HG03060 (cell line): Measurements from ENCODE around the gene CPNE5.

Experiments used
- ATAC-seq: cut with Tn5 transposase; IDR thresholded peaks from one replicate; pipeline ENCODE4 v1.9.1; 2021; ENCODE audit warnings: low read depth, moderate number of reproducible peaks; ENCODE audit not compliant: unreplicated experiment

CPNE5 gene

DNA sequence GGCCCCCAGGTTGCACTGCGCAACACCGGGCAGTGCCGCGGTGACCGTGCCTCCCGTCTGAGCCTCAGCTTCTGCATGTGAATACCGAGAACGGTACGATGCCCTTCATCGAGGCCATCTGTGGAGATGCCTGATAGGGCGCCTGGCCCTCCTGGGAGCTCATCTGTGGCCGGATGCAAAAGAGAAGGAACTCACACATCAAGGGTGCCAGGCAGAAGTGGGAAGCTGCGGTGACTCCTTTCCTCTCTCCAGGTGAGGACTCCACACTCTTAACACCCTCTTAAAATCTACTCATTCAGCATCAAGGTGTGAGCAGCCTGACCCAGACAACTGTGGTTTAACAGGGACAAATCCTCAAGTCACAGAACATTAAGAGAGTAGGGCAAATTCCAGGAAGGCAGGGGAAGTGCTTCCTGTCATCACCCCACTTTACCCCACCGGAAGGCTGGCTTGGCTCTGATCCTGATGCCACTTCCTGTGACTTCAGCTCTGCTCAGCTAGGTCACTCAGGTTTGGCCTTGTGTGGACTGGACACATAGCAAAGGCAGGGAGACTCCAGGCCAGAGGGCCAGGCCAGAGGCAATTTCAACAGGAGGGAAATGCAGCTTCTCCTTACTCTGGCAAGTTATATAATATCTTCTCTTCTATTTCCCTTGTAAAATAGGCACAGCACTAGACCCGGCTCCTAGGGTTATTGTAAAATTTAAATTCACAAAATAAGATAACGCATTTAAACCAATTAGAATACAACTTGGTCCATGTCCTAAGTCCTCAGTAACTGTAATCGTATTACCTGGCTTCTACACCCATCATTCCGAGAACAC, 69.4 kb downstream of the CPNE5 start:
- ATAC-seq: no peak

DNA sequence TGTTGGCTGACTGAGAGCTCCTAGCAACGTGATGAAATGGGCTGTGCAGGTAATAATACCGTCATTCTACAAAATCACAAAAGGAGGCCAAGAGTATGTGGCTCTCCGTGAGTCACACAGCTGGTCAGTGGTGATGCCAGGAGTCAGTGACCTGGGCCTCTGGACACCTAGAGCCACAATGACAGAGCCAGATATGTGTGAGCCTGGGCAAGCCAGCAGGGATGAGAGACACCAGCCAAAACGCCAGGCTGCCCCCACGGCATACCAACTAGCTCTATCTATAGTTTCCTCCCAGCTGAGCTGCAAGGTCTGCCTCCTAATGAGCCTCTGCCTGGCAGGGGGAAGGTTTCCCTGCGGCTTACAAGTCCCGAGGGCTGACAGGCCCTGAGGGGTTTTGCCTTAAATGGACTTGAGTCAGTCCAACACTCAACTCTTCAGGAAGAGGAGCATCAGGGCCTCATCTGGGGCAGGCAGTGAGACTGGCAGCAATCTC, 70.0 kb downstream of the CPNE5 start:
- no peak for ATAC-seq

DNA sequence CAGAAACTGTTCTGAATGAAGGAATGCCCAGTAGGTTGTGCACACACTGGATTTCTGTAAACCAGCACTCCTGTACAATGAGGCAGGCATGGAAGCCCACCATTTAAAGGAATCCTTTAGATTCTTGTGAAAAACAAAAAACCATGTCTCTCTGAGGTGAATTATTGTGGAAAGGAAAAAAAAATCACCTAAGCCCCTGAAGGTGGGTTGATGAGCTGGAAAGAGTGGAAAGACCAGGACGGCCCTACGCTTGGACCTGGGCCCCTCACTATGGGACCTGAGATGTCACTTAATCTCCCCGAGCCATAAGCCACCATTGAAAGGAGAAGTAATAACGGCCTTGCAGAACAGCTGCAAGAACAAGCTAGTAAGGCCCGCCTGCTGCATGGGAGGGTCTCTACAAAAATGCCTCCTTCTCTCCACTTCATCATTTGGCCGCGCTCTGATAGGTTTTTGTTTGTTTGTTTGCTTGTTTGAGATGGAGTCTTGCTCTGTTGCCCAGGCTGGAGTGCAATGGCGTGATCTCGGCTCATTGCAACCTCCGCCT, 72.8 kb downstream of the CPNE5 start:
- ATAC-seq: no peak

DNA sequence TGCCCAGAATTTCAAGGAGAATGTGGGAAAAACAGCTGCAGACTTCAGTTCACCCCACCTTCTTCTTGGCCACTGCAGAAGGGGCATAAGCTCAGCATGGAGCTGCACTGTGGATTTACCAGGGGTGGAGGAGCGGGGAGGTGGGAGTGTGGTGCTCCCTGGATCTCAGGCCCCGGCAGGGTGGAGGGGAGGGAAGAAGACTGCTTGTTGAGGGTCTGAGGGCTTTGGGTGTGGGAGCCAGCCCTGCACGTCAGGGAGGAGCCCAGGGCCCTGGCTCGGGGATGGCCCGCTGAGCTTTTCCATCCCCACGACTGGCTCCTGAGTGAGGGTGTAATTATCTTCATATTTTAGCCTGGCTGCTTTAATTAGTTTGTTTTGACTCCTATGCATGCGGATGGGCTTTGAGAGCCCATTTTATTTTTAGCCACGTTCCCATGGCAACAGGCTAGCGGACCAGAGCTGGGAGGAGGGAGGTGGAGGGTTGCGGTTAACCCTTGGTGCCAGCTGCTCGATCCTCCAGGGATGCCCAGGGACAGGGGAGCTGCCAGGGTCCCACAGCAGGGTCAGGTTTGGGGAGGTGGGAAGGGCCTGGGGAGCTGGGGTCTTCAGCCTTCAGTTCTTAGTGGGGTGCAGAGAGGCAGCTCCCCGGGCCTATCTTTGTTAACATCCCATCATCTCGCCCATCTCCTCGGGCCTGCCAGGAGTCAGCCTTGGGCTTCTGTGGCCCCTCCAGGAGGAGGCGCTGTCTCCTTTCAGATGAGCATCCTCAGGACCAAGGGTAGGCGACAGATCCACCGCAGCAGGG, 73.4 kb downstream of the CPNE5 start:
- ATAC-seq: no peak

DNA sequence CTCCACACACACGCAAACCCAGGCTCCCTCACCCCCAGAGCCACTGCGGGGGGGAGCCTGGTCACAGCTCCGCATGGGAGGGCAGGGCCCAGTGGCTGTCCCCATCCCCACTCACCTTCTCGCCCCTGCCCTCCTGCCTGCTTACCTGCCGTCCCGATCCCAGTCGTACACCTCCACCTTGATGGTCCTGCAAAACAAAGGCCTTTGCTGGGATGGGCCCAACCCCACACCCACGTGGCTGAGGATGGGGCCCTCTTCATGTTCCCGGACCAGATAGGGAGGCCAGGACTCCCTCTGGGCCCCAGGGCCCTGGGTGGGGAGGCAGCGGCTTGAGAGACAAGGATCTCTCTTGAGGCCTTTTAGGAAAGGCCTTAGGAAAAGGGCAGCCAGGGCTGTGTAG, 74.1 kb downstream of the CPNE5 start:
- no peak for ATAC-seq

DNA sequence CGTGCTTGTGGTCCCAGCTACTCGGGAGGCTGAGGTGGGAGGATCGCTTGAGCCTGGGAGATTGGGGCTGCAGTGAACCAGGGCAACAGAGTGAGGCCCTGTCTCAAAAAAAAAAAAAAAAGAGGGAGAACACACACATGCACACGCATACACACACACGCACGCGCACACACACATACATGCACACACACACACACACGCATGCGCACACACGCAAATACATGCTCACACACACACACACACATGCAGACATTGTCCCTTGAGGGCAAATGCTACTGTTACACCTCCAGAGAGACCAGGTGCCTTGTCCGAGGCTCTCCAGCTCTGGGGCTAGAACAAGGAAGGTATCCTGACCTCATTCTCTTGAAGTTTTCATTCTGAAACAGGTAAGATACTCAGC, 77.1 kb downstream of the CPNE5 start:
- no peak for ATAC-seq

DNA sequence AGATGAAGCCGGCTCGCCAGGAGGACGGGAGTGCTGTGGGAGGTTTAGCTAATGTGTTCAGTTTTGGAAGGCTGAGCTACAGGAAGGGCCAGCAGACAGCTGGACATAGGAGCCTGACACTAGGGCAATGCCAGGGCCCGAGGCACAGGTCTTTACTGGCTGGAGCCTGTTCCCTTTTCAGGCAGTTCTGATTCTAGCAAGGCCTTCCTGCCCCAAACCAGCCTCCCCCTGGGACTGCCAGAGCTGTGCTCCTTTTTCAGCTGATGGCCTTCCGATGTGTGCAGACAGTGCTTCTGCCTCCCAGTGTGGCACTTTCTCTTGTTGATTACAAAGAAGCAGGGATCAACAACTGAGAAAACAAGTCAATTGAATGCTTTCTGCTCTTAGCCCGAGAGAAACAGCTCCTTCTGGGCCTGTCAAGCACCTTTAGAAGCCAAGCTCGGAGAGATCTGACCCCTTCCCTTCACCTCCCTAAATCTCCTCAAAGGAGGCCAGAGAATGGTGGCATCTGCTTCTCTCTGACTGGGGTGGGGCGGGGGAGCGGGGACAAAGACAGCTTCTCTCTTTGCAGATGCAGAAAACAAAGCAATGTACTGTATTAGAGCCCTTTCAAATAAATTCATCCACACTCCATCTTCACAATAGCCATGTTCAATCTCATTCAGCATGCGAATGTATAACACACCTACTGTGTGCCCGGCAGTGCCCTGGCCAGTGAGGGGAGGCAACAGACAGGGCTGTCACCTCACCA, 78.4 kb downstream of the CPNE5 start:
- ATAC-seq: no peak

DNA sequence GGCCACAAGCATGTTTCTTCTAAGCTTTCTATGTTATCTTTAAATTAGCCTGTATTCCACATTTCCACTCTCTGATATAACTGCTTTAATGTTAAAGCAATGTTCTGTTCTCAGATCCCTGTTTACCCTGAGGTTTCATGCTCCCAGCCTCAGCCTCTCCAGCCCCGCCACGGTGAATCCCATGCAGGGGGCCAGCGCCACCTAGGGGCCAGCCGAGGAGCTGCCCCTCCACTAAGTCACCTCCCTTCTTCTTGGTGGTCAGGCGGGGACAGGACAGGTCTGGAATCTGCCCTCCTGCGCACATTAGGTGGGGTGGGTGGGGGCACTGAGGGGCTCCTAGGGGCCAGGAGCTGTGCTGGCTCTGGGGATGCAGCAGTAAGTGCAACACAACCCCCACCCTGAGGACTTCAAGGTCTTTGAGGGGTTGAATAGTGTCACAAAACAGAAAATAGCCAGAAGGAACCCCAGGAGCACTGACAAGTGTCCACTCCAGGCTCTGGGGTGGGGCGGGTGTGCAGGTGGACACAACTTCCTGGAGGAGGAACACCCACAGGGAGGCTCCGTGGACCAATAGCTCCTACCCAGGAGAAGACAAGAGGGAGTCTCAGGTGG, 80.0 kb downstream of the CPNE5 start:
- ATAC-seq: no peak

DNA sequence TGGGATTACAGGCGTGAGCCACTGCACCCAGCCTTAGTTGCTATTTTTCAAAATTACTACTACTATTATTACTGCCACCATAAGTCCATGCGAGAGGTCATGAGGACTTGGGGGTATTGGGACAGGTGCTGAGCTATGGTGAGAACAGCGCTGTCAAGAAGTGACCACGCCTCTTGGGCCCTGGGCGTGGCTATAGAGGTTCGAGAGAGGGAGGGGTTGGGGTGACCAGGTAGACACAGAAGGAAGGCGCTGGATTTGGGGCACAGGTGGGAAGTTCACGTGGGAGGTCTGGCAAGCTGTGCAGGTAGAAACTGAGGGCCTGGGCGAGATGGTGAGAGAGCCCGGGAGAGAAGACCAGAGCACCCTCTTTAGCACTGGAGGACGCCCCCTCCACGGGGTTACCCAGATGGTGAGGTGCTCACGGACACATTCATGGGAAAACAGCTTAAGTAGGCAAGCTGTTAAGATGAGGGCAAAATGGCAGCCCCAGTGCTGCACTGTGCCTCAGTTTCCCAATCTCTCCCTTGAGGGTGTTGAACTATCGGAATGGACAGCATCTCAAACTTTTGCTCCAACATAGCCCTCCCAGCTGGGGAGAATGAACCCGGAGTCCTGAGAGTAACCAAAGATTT, 80.6 kb downstream of the CPNE5 start:
- no peak for ATAC-seq

DNA sequence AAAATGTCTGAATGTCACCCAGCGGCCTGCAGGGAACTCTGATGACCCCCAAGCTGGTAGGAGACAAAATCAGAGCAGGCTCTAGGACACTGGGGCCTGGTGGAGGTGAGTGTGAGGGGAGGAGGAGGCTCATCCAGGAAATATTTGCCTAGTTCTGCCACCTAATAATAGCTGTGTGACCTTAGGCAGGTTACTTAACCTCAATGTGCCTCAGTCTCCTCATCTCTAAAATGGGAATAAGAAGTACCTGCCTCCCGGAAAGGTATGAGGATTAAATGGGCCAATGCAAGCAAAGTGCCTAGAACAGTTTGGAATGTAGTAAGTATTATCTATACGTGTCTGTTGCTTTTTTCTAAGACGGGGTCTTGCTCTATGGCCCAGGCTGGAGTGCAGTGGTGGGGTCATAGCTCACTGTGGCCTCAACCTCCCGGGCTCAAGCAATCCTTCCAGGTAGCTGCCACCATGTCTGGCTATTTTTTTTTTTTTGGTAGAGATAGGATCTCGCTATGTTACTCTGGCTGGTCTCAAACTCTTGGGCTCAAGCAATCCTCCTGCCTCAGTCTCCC, 81.2 kb downstream of the CPNE5 start:
- no peak for ATAC-seq

DNA sequence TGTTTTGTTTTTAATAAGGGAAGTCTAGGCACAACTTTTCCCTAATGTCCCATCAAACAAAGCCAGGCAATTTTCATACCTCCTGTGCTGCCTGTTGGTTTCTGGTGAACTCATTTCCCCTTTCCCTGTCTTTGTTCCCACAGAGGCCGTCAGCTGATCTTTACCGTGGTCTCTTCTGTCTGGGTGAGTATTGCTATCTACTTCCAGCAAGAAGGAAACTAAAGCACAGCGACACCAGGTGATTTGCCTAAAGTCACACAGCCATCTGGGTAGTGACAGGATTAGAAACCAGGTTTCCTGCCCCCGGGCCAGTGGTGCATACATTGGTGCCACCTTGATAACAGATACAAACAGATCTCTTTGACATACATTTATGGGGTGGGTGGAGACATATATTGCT, 82.0 kb downstream of the CPNE5 start:
- ATAC-seq: no peak

DNA sequence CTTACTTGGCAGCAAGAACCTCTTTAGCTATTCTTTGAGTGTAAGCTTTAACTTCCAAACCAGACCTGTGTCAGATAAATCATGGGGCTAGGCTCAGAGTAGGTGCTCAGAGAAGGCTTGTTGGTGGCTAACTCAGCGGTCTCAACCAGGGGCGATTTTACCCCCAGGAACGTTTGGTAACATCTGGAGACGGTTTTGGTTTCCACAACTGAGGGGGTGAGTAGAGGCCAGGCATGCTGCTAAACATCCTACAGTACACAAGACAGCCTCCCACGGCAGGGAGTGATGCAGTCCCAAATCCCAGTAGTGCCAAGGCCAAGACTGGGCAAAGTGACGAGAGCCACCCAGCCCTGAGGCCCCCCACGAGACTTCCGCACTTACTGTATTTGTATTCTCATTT, 82.5 kb downstream of the CPNE5 start:
- ATAC-seq: no peak

DNA sequence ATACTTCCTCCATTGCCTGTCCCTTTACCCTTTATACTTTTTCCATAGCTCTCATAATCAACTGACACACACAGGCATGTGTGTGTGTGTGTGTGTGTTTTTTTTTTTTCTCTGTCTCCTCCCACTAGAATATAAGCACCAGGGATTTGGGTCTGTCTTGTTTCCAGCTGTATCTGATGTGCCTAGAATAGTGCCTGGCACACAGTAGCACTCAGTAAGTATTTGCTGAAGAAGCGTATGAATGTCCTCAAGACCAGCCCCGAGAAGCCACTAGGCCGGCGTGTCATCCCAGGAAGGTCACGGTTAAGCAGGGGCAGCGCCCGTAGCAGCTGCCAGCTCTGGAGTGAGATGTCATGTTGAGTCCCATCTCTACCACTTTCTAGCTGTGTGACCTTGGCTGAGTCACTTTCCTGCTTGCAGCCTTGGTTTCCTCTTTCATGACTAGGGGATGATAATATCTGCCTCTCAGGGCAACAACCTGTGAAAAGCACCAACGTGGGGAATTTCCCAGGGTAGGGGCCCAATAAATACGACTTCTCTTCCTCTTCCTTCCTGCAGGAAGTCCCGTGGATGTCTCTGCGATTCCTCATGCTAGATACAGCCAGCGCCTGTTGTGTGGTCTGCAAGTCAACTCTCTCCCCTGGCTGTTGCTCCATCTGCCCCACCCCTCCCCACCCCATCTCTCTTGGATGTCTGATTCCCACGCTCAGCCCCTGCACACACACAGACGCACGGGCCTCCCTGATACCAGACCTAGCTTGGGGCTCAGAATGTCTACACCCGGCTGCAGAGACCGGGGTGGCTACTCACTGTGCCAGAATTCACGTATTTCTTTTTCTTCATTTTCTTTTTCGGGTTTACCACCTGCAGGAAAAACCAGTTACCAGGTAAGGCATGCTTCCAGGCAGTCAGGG, 83.6 kb downstream of the CPNE5 start:
- peak; percentile 37 for ATAC-seq

DNA sequence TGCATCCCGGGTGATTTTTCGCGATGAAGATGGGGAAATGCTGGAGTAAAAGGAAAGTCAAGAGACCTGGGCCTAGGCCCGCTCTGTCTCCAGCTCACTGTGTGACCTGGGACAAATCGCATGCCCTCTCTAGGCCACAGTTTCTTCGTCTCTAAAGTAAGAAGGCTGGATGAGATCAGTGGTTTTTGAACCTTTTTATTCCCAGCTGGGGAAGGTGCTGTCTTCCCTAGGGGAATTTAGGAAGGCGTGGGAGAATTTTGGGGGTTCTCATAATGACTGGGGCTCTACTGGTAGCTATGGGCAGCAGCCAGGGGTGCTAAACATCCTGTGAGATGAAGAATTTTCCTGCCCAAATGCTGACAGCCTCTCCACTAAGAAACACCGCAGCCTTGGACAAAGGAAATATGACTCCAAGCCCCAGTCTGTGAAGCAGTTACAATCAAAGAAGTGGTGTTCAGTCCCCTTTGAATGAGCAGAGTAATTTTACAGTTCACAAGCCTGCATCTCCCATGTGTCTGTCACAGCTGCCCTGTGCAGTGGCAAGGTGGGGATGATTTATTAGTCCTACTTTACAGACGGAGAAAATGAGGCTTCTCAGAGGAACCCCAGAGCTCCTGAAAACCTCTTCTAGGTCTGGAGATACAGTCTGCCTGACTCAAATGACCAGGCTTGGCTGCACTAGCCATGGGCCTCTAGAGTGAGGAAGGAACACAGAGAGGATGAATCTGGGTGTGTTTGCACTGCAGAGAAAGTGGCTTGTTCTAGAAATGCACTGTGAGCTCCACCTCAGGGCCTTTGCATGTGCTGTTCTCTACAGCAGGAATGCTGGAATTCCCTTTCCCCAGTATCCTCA, 84.4 kb downstream of the CPNE5 start:
- no peak for ATAC-seq

DNA sequence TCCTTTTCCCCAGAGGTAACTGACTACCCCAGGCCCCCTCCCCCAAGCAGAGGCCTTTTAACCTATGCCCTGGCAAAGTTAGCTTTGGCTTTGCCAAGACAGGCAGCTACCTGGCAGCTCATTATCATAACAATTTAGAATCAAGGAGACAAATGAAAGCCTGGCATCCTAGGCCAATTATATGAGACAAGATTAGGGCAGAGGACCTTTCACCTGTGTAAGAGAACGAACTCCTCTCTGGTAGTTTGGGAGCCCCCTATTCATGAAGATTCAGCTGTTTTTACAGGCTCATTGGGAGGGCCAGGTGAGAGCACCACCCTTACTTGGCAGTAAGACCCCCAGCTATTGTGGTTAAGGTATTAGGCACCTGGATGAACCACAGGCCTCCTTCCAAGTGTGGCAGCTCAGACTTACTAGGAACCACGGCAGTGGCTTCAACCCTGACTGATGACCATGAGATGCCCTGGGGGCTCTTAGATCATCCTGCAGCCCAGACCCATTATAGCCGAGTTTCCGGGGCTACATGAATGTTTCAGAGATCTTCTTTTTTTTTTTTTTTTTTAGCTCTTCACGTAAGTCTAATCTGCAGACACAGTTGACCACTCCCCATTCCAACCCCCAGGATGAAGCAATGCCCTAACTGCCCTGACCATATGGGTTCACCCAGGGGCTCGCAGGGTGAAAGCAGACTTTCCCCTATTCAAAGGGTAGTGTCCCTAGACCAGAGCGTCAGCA, 85.4 kb downstream of the CPNE5 start:
- no peak for ATAC-seq

DNA sequence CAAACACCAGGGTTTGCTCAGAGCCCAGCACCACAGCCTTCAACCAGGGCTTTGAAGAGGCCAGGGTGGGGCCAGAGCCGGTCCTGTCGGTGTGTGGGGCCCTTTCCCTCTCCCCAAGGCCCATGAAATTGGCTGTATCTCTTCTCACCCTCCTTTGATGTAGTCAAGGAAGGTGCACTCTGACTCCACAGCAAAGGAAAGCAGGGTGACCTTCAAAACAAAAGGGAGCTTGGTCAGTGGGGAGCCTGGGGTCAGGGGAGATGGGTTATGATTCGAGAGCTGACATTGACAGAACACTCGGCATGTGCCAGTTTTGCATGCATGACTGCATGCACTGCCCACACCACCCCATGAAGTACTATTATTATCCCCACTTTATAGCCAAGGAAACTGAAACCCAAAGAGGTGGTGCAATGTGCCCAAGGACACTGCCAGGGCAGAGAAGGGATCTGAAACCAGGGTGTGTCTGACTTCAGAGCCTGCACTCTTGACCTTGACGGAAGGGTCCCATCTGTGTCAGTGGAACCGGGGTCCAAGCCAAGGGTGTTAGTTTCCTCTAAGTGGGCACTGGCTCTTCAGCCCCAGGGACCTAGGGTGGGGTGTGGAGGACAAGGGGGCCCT, 86.2 kb downstream of the CPNE5 start:
- no peak for ATAC-seq
